HUES48 (cell line): ENCODE measurements around the gene UNC45A.
"Not testable (repeated sequence)": the region's sequence is repeated elsewhere in the genome, so short reads cannot be mapped to it uniquely, and the experiment has no call there.

Experiments
- H3K27ac ChIP-seq: one replicate; pipeline ENCODE4 v1.7.0; 2013; ENCODE audit warnings: low read depth, low read length, inconsistent platforms
- H3K27me3 ChIP-seq: 2 replicates; pipeline ENCODE4 v1.6.1; 2013; ENCODE audit warnings: mild to moderate bottlenecking, low read length; ENCODE audit not compliant: control insufficient read depth, insufficient read depth
- H3K36me3 ChIP-seq: 2 replicates; pipeline ENCODE4 v1.6.1; 2013; ENCODE audit warnings: low read length; ENCODE audit not compliant: control insufficient read depth, insufficient read depth
- H3K4me1 ChIP-seq: 2 replicates; pipeline ENCODE4 v1.6.1; 2013; ENCODE audit warnings: mild to moderate bottlenecking, low read length; ENCODE audit not compliant: control insufficient read depth, insufficient read depth
- H3K4me3 ChIP-seq: 2 replicates; pipeline ENCODE4 v1.5.1; 2013; ENCODE audit warnings: mild to moderate bottlenecking, low read depth, low read length
- H3K9ac ChIP-seq: 2 replicates; pipeline ENCODE4 v1.6.1; 2013; ENCODE audit warnings: mild to moderate bottlenecking, low read depth, low read length, moderate library complexity
- H3K9me3 ChIP-seq: 2 replicates; pipeline ENCODE4 v1.6.1; 2013; ENCODE audit warnings: low read length; ENCODE audit not compliant: control insufficient read depth, insufficient read depth

The UNC45A gene

DNA sequence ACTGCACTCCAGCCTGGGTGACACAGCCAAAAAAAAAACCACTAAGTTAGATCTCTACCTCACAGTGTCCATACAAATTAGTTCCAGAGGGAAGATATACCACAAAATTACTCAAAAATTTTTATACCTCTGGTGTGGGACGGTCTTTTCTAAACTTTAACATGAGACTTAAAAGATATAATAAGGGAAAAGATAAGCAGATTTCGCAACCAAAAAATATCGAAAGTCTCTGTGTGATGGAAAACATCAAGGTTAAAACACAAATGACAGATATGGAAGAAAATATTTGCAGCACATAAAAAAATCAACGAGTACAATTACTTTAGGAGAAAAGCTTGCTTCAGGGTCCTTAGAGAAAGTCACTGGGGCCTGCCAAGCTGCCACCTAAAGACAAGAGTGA lies 13.2 kb upstream of the UNC45A start:
- no peaks in the 10 kb centered on the region for H3K27me3 ChIP-seq
- peaks cover 17% of the 10 kb centered on the region for H3K36me3 ChIP-seq
- H3K27ac ChIP-seq, result no peak overlapping the region
- H3K4me1 ChIP-seq, result no peaks in the 10 kb centered on the region
- H3K9ac ChIP-seq, result no peak overlapping the region
- no peak overlapping the region for H3K4me3 ChIP-seq
- H3K9me3 ChIP-seq, result no peaks in the 10 kb centered on the region

GRCh38 chr15:90922712-90923322 lies 12.3 kb upstream of the UNC45A start:
- H3K4me1 ChIP-seq, H3K27me3 ChIP-seq, H3K9ac ChIP-seq, H3K9me3 ChIP-seq, H3K27ac ChIP-seq, H3K4me3 ChIP-seq: not testable (repeated sequence)
- peaks cover 15% of the 10 kb centered on the region for H3K36me3 ChIP-seq

DNA sequence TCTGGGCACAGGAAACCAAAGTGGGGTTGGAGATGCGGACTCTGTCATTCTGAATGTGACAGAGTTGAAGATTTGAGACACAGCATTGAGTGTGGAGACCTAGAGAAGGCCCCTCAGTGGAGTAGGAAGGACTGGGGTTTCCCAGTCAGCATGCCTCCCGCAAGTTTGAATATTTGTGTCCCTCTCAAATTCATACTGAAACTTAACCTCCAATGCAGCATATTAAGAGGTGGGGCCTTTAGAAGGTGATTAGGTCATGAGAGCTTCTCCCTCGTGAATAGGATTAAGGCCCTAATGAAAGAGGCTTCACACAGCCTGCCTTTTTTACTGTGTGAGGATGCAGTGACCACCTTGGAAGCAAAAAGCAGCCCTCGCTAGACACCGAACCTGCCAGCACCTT lies 10.7 kb upstream of the UNC45A start:
- Histone ChIP-seq H3K4me3 (no peak overlapping the region), H3K9ac (no peak overlapping the region)

DNA sequence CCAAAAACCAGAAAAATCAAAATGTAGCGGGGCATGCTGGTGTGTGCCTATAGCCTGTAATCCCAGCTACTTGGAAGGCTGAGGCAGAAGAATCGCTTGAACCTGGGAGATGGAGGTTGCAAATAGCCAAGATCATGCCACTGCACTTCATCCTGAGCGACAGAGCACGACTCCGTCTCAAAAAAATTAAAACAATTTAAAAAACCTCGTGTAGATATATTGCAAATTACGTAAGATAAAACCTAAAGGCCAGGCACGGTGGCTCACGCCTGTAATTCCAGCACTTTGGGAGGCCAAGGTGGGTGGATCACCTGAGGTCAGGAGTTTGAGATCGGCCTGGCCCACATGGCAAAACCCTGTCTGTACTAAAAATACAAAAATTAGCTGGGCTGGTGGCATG lies 8.3 kb upstream of the UNC45A start:
- H3K27me3 ChIP-seq, result not testable (repeated sequence)

More for the DNA sequence above, 10.7 kb upstream of the UNC45A start:
- no peaks in the 10 kb centered on the region for H3K9me3 ChIP-seq
- H3K27me3 ChIP-seq, result no peaks in the 10 kb centered on the region
- no peak overlapping the region for H3K27ac ChIP-seq
- H3K4me1 ChIP-seq, result no peaks in the 10 kb centered on the region
- H3K36me3 ChIP-seq, result peaks cover 10% of the 10 kb centered on the region

GRCh38 chr15:90928106-90928505 lies 7.0 kb upstream of the UNC45A start:
- not testable (repeated sequence) for H3K9ac ChIP-seq, H3K36me3 ChIP-seq, H3K27me3 ChIP-seq, H3K9me3 ChIP-seq, H3K27ac ChIP-seq, H3K4me3 ChIP-seq, H3K4me1 ChIP-seq

More for the DNA sequence above, 8.3 kb upstream of the UNC45A start:
- not testable (repeated sequence) for H3K4me1 ChIP-seq, H3K9ac ChIP-seq, H3K36me3 ChIP-seq, H3K4me3 ChIP-seq, H3K9me3 ChIP-seq, H3K27ac ChIP-seq

GRCh38 chr15:90929246-90930019 lies 5.7 kb upstream of the UNC45A start:
- no peak overlapping the region for H3K4me3 ChIP-seq
- H3K9ac ChIP-seq, result no peak overlapping the region
- H3K27ac ChIP-seq, result no peak overlapping the region

GRCh38 chr15:90930861-90931574 lies 4.1 kb upstream of the UNC45A start:
- Histone ChIP-seq H3K36me3 (no peaks in the 10 kb centered on the region), H3K9ac (no peak overlapping the region)

More at GRCh38 chr15:90929246-90930019, 5.7 kb upstream of the UNC45A start:
- Histone ChIP-seq H3K9me3 (no peaks in the 10 kb centered on the region), H3K36me3 (no peaks in the 10 kb centered on the region), H3K27me3 (peaks cover 9% of the 10 kb centered on the region; the same call in 1 of the 2 replicates), H3K4me1 (peaks cover 9% of the 10 kb centered on the region)

GRCh38 chr15:90931575-90931827 lies 3.6 kb upstream of the UNC45A start:
- peak overlapping the region; percentile 84 for H3K4me3 ChIP-seq
- H3K36me3 ChIP-seq, result peaks cover under 1% of the 10 kb centered on the region; the same call in 1 of the 2 replicates
- no peak overlapping the region for H3K27ac ChIP-seq
- H3K4me1 ChIP-seq, result peaks cover 21% of the 10 kb centered on the region
- H3K27me3 ChIP-seq, result peaks cover 9% of the 10 kb centered on the region; the same call in 1 of the 2 replicates
- no peaks in the 10 kb centered on the region for H3K9me3 ChIP-seq
- no peak overlapping the region for H3K9ac ChIP-seq

More at GRCh38 chr15:90930861-90931574, 4.1 kb upstream of the UNC45A start:
- Histone ChIP-seq H3K4me3 (0 out of 2 replicates have a peak overlapping the region, but pooled peaks have one; percentile 84), H3K9me3 (no peaks in the 10 kb centered on the region), H3K27ac (no peak overlapping the region), H3K27me3 (peaks cover 9% of the 10 kb centered on the region; the same call in 1 of the 2 replicates), H3K4me1 (peaks cover 16% of the 10 kb centered on the region)

- H3K4me1 ChIP-seq, result peaks cover 24% of the 10 kb centered on the region
- no peaks in the 10 kb centered on the region for H3K9me3 ChIP-seq
- H3K27me3 ChIP-seq, result peaks cover 9% of the 10 kb centered on the region; the same call in 1 of the 2 replicates
- no peak within 1 kb of the TSS for H3K27ac ChIP-seq
- H3K4me3 ChIP-seq, result peak within 1 kb of the TSS; percentile 84
- peaks cover 6% of the 10 kb centered on the region for H3K36me3 ChIP-seq
- H3K9ac ChIP-seq, result peak within 1 kb of the TSS; percentile 38
Observed at GRCh38 chr15:90931828-90932659, 3.0 kb upstream of the UNC45A start, which contains the start of gene HDDC3. TSS of gene HDDC3 (minus strand) at chr15:90932549. CDS start at chr15:90932540, 9 bp downstream.

- peaks cover 24% of the 10 kb centered on the region for H3K4me1 ChIP-seq
- no peaks in the 10 kb centered on the region for H3K9me3 ChIP-seq
- H3K36me3 ChIP-seq, result peaks cover 10% of the 10 kb centered on the region
- peak overlapping the region; percentile 84; the same call in 1 of the 2 replicates for H3K4me3 ChIP-seq
- H3K9ac ChIP-seq, result no peak overlapping the region
- no peak overlapping the region for H3K27ac ChIP-seq
- H3K27me3 ChIP-seq, result peaks cover 9% of the 10 kb centered on the region; the same call in 1 of the 2 replicates
Observed at GRCh38 chr15:90932660-90932991, 2.5 kb upstream of the UNC45A start.
